ENCODE data around the gene RMI1. TPM values are rescaled to one million over a fixed set of nuclear protein-coding genes. Genes with fewer than 3 reads are reported as not detected.
"Not testable (repeated sequence)": the region's sequence is repeated elsewhere in the genome, so short reads cannot be mapped to it uniquely, and the experiment has no call there.

The RMI1 gene
- total RNA-seq, 1 donor from 2014 or later, result 4.0 TPM

- DNase-seq (ENCODE audit: low spot score) (no peak), ATAC-seq (no peak)
Observed at GRCh38 chr9:84001621-84002020, 21.0 kb downstream of the RMI1 start.

- DNase-seq (ENCODE audit: low spot score) (no peak), ATAC-seq (peak; percentile 84)
Observed at GRCh38 chr9:84002344-84002743, 21.7 kb downstream of the RMI1 start.

GRCh38 chr9:84003246-84003645 is 22.6 kb downstream of the RMI1 start:
- ATAC-seq (no peak), DNase-seq (ENCODE audit: low spot score) (no peak)

GRCh38 chr9:84007662-84008061 is 27.1 kb downstream of the RMI1 start:
- ATAC-seq, result no peak

GRCh38 chr9:84024041-84024575 is 43.5 kb downstream of the RMI1 start:
- ATAC-seq, result no peak
- no peak for DNase-seq (ENCODE audit: low spot score)

More at GRCh38 chr9:84007662-84008061, 27.1 kb downstream of the RMI1 start:
- no peak for DNase-seq (ENCODE audit: low spot score)

- no peak for ATAC-seq
- DNase-seq (ENCODE audit: low spot score), result no peak
Observed at GRCh38 chr9:84027201-84027600, 46.6 kb downstream of the RMI1 start.

GRCh38 chr9:84031534-84031933 is 50.9 kb downstream of the RMI1 start:
- ATAC-seq (no peak), DNase-seq (ENCODE audit: low spot score) (no peak)

- not testable (repeated sequence) for DNase-seq (ENCODE audit: low spot score); ATAC-seq
Observed at GRCh38 chr9:84041857-84042256, 61.3 kb downstream of the RMI1 start.

GRCh38 chr9:84045481-84046097 is 65.0 kb downstream of the RMI1 start:
- DNase-seq (ENCODE audit: low spot score) (peak; percentile 59), ATAC-seq (peak; percentile 88)

Other genes starting within 250 kb of the RMI1 start
- 6.4 TPM for gene GKAP1, start 163.0 kb upstream of the RMI1 start, total RNA-seq
- gene KIF27, start 59.4 kb upstream of the RMI1 start, total RNA-seq, result 2.2 TPM
- gene HNRNPK, start 590 bp upstream of the RMI1 start, total RNA-seq, result 173 TPM

Data from left lobe of liver (tissue), 2 donors.